ENCODE results near the gene FOCAD. TPM values are rescaled to one million over a fixed set of nuclear protein-coding genes. Genes with fewer than 3 reads are reported as not detected.

The FOCAD gene
- total and polyA plus RNA-seq, 2 donors (not counting 1 experiment from before 2014, with no cell fraction given), result 4.0 to 10.1 TPM

DNA sequence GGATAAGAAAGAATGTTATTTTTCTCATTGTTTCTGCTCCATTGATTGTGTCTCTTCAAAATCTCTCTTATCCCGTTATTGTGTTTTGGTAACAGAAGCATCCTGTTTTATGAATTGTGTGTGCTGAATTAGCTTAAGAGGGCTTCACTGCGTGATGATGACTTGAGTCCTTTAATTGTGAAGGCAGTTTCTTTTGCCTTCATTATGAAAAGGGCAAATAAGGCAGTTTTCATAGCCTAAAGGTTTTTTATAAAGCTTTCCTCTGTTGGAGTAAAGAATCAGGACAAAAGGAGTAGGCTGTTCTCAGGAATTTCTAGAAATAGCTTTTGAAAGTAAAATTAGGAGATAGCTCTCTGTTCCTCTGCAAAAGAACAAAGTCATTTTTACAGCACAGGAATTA lies 169.8 kb downstream of the FOCAD start:
- Mint-ChIP-seq H3K9me3 (ENCODE audit: insufficient read depth) (peaks cover 4% of the 10 kb centered on the region), H3K4me3 (no peak overlapping the region), H3K4me1 (no peaks in the 10 kb centered on the region), H3K27ac (no peak overlapping the region), H3K27me3 (no peaks in the 10 kb centered on the region)
- Histone ChIP-seq H3K4me3 (ENCODE audit: control extremely low read depth in 1 of 5, extremely low read depth in 1 of 5, insufficient read depth in 1 of 5, low read depth in 2 of 5, low read length in 4 of 5) (no peak overlapping the region), H3K36me3 (replicated peaks in 1 of 2; ENCODE audit: control extremely low read depth in 1 of 2, control insufficient read depth in 1 of 2, extremely low read depth in 1 of 2, insufficient read depth in 2 of 2, low read length in 1 of 2) (no peaks in the 10 kb centered on the region), H3K9me3 (ENCODE audit: control extremely low read depth in 1 of 3, control insufficient read depth in 2 of 3, insufficient read depth in 1 of 3, low read length in 2 of 3) (no peaks in the 10 kb centered on the region), H3K9ac (ENCODE audit: low read length) (no peak overlapping the region), H4K20me1 (ENCODE audit: control insufficient read depth, insufficient read depth, low read length, poor library complexity, severe bottlenecking) (no peaks in the 10 kb centered on the region), H3K4me1 (ENCODE audit: control insufficient read depth in 2 of 2, insufficient read depth in 2 of 2, low read length in 2 of 2) (no peaks in the 10 kb centered on the region), H3K79me2 (ENCODE audit: control insufficient read depth, insufficient read depth, low read length) (no peaks in the 10 kb centered on the region), H2AFZ (ENCODE audit: insufficient read depth, low read depth, low read length, poor library complexity, severe bottlenecking) (no peak overlapping the region), H3K4me2 (replicated peaks; ENCODE audit: low read depth, low read length, poor library complexity, severe bottlenecking) (no peak overlapping the region), H3K27me3 (replicated peaks in 1 of 4; ENCODE audit: control extremely low read depth in 1 of 4, control insufficient read depth in 3 of 4, insufficient read depth in 4 of 4, low read length in 3 of 4) (no peaks in the 10 kb centered on the region), H3K27ac (ENCODE audit: low read length in 2 of 2) (no peak overlapping the region)
- DNase-seq, result no peak
- POLR2A ChIA-PET, result no interaction called here
- 89% methylated on average over 1 of the region's 2 CpGs for WGBS (ENCODE audit: insufficient coverage)
- TF ChIP-seq EZH2 (IDR thresholded peaks at IDR 0.05; ENCODE audit: borderline replicate concordance, insufficient read depth, low read depth, low read length, poor library complexity, severe bottlenecking), result no peak
- TF ChIP-seq, protein P1, sequence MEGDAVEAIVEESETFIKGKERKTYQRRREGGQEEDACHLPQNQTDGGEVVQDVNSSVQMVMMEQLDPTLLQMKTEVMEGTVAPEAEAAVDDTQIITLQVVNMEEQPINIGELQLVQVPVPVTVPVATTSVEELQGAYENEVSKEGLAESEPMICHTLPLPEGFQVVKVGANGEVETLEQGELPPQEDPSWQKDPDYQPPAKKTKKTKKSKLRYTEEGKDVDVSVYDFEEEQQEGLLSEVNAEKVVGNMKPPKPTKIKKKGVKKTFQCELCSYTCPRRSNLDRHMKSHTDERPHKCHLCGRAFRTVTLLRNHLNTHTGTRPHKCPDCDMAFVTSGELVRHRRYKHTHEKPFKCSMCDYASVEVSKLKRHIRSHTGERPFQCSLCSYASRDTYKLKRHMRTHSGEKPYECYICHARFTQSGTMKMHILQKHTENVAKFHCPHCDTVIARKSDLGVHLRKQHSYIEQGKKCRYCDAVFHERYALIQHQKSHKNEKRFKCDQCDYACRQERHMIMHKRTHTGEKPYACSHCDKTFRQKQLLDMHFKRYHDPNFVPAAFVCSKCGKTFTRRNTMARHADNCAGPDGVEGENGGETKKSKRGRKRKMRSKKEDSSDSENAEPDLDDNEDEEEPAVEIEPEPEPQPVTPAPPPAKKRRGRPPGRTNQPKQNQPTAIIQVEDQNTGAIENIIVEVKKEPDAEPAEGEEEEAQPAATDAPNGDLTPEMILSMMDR (IDR thresholded peaks at IDR 0.05), result no peak
- intact Hi-C loops (cut with micrococcal nuclease), result no loop called here
- no peak for ATAC-seq (ENCODE audit: low read depth)
- CTCF ChIA-PET, result no interaction called here

DNA sequence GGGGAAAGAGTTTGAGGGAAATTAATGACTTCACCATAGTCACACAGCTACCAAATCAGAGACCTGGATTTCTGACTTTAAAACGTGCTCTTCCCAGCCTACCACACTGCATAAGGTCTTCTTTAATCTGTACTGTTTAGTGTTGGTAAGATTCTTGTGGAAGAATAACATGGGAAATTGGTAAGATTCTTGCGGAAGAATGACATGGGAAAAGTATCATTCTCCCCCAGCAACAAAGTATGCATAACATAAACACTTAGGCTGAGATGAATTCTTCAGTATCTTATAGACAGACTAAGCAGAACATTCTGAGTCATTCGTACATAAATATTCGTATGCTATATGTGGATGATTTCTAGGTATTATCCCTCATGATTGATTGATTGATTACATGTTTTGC lies 170.4 kb downstream of the FOCAD start:
- no peaks in the 10 kb centered on the region for H3K4me1 Mint-ChIP-seq
- H3K4me3 Mint-ChIP-seq, result no peak overlapping the region
- intact Hi-C loops (cut with micrococcal nuclease), result no loop called here
- H2AFZ ChIP-seq (ENCODE audit: insufficient read depth, low read depth, low read length, poor library complexity, severe bottlenecking), result no peak overlapping the region
- no CpG with 5 or more reads among the region's 4 CpGs for WGBS (ENCODE audit: insufficient coverage)
- H3K27me3 ChIP-seq (replicated peaks in 1 of 4; ENCODE audit: control extremely low read depth in 1 of 4, control insufficient read depth in 3 of 4, insufficient read depth in 4 of 4, low read length in 3 of 4), result no peaks in the 10 kb centered on the region
- no peak overlapping the region for H3K27ac Mint-ChIP-seq
- no peak overlapping the region for H3K4me3 ChIP-seq (ENCODE audit: control extremely low read depth in 1 of 5, extremely low read depth in 1 of 5, insufficient read depth in 1 of 5, low read depth in 2 of 5, low read length in 4 of 5)
- CTCF ChIA-PET, result no interaction called here
- no peak overlapping the region for H3K9ac ChIP-seq (ENCODE audit: low read length)
- no peak for TF ChIP-seq EZH2 (IDR thresholded peaks at IDR 0.05; ENCODE audit: borderline replicate concordance, insufficient read depth, low read depth, low read length, poor library complexity, severe bottlenecking)
- TF ChIP-seq, protein P1 (IDR thresholded peaks at IDR 0.05), result no peak
- no peak for DNase-seq
- H3K79me2 ChIP-seq (ENCODE audit: control insufficient read depth, insufficient read depth, low read length), result no peaks in the 10 kb centered on the region
- no peaks in the 10 kb centered on the region for H3K27me3 Mint-ChIP-seq
- peaks cover 4% of the 10 kb centered on the region for H3K9me3 Mint-ChIP-seq (ENCODE audit: insufficient read depth)
- H3K4me1 ChIP-seq (ENCODE audit: control insufficient read depth in 2 of 2, insufficient read depth in 2 of 2, low read length in 2 of 2), result no peaks in the 10 kb centered on the region
- H3K27ac ChIP-seq (ENCODE audit: low read length in 2 of 2), result no peak overlapping the region
- POLR2A ChIA-PET, result no interaction called here
- no peaks in the 10 kb centered on the region for H4K20me1 ChIP-seq (ENCODE audit: control insufficient read depth, insufficient read depth, low read length, poor library complexity, severe bottlenecking)
- no peak for ATAC-seq (ENCODE audit: low read depth)
- no peak overlapping the region for H3K4me2 ChIP-seq (replicated peaks; ENCODE audit: low read depth, low read length, poor library complexity, severe bottlenecking)
- H3K9me3 ChIP-seq (ENCODE audit: control extremely low read depth in 1 of 3, control insufficient read depth in 2 of 3, insufficient read depth in 1 of 3, low read length in 2 of 3), result no peaks in the 10 kb centered on the region
- no peaks in the 10 kb centered on the region for H3K36me3 ChIP-seq (replicated peaks in 1 of 2; ENCODE audit: control extremely low read depth in 1 of 2, control insufficient read depth in 1 of 2, extremely low read depth in 1 of 2, insufficient read depth in 2 of 2, low read length in 1 of 2)
